Spleen (tissue), 3 donors: ENCODE measurements around the gene SCN4A.

Experiments used
- POLR2A ChIP-seq, 3 donors: fragments of 450-650 bp; IDR thresholded peaks; one replicate each; pipeline ENCODE4 v1.5.1; 2017; ENCODE audit warnings: antibody characterized with exemption in 3 of 3, mild to moderate bottlenecking in 1 of 3
- POLR2AphosphoS5 ChIP-seq, 3 donors: sonication (generic); formaldehyde crosslinking; IDR thresholded peaks; one replicate each; pipeline ENCODE4 v1.5.1; 2017; ENCODE audit warnings: antibody characterized with exemption in 3 of 3

- no peak for TF ChIP-seq POLR2A (IDR thresholded peaks at IDR 0.05)
- TF ChIP-seq POLR2AphosphoS5 (IDR thresholded peaks at IDR 0.05) = peak; percentile 68 to 77 (median 71)
These were observed 29.2 kb upstream of the SCN4A start for GRCh38 chr17:64001763-64002529.
